SK-N-MC (cell line): Measurements from ENCODE around the gene SH3PXD2A.

Experiments used
- EZH2 ChIP-seq: fragments of 200-600 bp; sonication (generic); IDR thresholded peaks from one replicate; pipeline ENCODE4 v1.6.1; 2017; ENCODE audit warnings: antibody characterized with exemption
- FOXP2 ChIP-seq: optimal IDR thresholded peaks from 2 replicates; pipeline ENCODE3; 2011; ENCODE audit warnings: mild to moderate bottlenecking, moderate library complexity; ENCODE audit not compliant: insufficient read depth; ENCODE audit errors: extremely low read length, control extremely low read depth
- POLR2AphosphoS5 ChIP-seq: IDR thresholded peaks from 2 replicates; pipeline ENCODE4 v1.6.1; 2012; ENCODE audit warnings: mild to moderate bottlenecking, low read depth, low read length, borderline replicate concordance

DNA sequence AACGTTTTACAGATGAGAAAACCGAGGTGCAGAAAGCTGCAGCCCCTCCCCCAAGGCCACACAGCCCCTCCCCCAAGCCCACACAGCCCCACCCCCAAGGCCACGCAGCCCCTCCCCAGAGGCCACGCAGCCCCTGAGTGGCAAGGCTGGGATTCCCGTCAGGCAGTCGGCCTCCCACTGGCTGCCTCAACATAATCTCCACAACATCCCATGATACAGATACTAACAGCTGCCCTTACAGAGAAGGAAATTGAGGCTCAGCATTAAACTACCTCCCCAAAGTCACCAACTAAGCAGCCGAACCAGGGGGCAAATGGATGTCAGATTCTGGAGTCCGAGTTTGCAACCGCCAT lies 15.9 kb downstream of the SH3PXD2A start:
- no peak for TF ChIP-seq EZH2
- TF ChIP-seq POLR2AphosphoS5 = no peak
- TF ChIP-seq FOXP2 = no peak
